ENCODE data around the gene MYNN.

DNA sequence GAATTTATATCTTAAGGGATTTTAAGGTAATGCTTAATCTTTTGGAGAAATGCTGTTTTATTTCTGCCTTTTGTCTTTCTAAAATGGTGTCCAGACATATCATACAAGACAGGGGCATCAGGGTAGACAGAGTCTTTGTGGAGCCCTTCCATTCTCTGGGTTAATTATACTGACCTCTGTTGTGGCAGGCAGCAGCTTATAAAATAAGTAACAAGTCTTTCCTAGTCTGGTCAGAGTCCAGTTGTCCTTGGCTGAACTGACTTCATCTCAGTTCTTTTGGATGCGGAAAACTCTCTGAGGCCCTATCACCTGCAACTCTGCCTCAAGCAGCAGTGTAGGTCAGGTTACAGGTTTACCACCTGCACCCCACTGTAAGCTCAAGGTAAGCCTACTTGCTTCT, 19.2 kb downstream of the MYNN start:
- no peak for TF ChIP-seq EGR1 (IDR thresholded peaks at IDR 0.05; ENCODE audit: low read depth in 2 of 2)
- TF ChIP-seq, protein P1, sequence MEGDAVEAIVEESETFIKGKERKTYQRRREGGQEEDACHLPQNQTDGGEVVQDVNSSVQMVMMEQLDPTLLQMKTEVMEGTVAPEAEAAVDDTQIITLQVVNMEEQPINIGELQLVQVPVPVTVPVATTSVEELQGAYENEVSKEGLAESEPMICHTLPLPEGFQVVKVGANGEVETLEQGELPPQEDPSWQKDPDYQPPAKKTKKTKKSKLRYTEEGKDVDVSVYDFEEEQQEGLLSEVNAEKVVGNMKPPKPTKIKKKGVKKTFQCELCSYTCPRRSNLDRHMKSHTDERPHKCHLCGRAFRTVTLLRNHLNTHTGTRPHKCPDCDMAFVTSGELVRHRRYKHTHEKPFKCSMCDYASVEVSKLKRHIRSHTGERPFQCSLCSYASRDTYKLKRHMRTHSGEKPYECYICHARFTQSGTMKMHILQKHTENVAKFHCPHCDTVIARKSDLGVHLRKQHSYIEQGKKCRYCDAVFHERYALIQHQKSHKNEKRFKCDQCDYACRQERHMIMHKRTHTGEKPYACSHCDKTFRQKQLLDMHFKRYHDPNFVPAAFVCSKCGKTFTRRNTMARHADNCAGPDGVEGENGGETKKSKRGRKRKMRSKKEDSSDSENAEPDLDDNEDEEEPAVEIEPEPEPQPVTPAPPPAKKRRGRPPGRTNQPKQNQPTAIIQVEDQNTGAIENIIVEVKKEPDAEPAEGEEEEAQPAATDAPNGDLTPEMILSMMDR (IDR thresholded peaks at IDR 0.05; ENCODE audit: low read depth, low read length, missing input control), result no peak
- TF ChIP-seq HNF4G (IDR thresholded peaks at IDR 0.05), result no peak

Measured in liver (tissue), 3 donors.